Islet precursor cell (in vitro differentiated cells): ENCODE data around the gene ZNF462.
"Not testable (repeated sequence)": the region's sequence is repeated elsewhere in the genome, so short reads cannot be mapped to it uniquely, and the experiment has no call there.

ENCODE experiments used
- DNase-seq: peaks from one replicate; pipeline ENCODE4 v3.0.0-alpha.2; 2018

The ZNF462 gene, protein sequence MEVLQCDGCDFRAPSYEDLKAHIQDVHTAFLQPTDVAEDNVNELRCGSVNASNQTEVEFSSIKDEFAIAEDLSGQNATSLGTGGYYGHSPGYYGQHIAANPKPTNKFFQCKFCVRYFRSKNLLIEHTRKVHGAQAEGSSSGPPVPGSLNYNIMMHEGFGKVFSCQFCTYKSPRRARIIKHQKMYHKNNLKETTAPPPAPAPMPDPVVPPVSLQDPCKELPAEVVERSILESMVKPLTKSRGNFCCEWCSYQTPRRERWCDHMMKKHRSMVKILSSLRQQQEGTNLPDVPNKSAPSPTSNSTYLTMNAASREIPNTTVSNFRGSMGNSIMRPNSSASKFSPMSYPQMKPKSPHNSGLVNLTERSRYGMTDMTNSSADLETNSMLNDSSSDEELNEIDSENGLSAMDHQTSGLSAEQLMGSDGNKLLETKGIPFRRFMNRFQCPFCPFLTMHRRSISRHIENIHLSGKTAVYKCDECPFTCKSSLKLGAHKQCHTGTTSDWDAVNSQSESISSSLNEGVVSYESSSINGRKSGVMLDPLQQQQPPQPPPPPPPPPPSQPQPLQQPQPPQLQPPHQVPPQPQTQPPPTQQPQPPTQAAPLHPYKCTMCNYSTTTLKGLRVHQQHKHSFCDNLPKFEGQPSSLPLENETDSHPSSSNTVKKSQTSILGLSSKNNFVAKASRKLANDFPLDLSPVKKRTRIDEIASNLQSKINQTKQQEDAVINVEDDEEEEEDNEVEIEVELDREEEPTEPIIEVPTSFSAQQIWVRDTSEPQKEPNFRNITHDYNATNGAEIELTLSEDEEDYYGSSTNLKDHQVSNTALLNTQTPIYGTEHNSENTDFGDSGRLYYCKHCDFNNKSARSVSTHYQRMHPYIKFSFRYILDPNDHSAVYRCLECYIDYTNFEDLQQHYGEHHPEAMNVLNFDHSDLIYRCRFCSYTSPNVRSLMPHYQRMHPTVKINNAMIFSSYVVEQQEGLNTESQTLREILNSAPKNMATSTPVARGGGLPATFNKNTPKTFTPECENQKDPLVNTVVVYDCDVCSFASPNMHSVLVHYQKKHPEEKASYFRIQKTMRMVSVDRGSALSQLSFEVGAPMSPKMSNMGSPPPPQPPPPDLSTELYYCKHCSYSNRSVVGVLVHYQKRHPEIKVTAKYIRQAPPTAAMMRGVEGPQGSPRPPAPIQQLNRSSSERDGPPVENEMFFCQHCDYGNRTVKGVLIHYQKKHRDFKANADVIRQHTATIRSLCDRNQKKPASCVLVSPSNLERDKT (N-terminal part only)

DNA sequence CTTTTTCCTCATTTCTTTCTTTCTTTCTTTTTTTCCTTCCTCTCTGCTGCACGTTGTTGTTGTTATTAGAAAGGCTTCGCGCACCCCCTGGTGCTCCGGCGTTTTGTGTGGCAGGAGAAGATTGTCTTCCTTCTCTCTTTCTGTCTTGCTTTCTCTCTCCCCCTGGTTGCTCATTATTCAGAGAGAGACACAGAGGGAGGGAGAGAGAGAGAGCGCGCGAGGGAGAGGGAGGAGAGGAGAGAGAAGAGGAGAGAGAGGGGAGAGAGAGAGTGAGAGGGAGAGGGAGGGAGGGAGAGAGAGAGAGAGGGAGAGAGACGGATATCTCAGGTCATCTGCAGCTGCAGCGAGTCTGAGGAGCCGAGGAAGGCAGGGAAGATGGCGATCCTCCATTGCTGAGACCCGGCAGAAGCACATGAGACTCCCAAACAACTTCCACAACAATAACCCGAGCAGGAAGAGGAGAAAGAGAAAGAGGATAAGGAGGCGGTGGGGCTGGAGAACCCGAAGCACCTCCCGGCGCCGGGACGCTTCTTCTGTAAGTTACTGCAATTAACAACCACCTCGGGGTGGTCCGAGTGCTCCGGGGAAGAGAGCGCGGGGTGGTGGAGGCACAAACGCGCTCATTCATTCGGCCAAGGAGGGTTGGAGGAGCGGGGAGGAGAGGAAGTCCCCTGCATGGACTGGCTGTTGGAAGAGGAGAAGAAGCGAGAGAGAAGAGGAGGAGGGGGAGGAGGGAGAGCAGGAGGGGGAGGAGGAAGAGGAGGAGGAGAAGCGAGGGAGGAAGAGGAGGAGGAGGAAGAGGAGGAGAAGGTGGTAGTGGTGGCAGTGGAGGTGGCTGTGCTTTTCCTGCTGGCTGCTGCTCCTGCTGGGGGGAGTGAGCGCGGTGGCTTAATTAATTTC lies at the start of gene ZNF462:
TSS of gene ZNF462 (plus strand) at position 346 of the 900 bp plus-strand sequence. CDS start 60,218 bp downstream, outside the sequence.
- DNase-seq, result peak; percentile 78

DNA sequence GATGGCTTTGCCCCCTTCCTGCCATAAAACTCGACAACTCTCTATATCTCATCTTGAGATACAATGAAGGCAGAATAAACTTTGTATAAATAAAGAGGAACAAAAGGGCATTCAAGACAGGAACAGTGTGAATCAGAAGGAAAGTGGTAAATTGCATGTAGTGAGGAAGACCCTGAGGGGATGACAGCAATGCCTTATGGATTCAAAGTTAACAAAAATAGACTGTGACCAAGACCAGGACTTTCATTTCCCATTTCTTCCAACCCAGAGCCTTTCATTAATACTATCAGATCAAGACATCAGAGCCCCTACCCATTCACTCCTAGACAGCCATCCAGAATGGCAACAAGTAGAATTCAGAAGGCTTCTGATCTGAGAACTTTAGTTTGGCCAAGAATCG lies 46.4 kb upstream of the ZNF462 start:
- no peak for DNase-seq

DNA sequence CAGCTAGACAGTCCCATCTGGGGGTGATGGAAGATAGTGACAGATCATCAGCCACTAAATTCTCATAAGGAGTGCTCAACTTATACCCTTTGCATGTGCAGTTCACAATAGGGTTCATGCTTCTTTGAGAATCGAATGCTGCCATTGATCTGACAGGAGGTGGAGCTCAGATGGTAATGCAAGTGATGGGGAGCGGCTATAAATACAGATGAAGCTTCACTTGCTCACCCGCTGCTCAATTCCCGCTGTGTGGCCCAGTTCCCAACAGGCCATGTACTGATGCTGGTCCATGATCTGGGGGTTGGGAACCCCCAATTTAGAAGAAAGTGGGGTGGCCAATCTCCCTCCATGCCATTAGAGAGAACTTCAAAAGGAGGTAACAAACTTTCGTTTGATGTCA lies 44.9 kb upstream of the ZNF462 start:
- no peak for DNase-seq

DNA sequence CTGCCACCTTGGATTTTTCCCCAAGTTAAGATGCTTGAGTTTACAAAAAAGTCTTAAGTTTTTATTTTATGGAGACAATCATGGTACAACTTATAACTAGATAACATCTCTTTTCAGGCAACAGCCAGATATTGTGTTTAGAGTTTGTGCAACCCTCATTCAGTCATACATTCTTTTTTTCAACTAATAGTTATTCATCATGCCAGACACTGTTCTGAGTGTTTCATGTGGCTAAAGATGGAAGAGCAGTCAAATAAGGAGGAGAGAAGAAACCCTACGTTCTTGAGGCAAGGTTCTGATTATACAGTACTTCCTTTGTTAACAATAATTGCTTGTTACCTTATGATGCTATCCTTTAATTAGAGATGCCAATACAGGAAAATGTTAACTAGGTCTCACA lies 42.1 kb upstream of the ZNF462 start:
- DNase-seq, result no peak

DNA sequence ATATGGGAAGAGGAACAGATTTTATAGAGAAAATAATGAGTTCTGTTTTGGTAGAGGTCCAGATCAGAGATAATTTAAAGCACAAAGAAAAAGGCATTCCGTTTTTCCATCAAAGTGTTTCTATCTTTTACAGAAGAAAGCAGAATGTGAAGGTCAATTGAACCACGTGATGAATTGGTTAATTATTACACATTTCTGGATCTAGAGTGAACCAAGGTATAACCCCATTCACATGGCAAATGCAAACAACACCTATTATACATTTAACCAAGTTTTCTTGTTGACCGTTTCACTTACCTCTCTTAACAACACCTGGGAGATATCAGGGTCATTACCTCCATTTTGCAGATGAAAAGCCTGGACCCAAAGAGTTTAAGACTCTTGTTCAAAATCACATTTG lies 34.9 kb upstream of the ZNF462 start:
- no peak for DNase-seq

DNA sequence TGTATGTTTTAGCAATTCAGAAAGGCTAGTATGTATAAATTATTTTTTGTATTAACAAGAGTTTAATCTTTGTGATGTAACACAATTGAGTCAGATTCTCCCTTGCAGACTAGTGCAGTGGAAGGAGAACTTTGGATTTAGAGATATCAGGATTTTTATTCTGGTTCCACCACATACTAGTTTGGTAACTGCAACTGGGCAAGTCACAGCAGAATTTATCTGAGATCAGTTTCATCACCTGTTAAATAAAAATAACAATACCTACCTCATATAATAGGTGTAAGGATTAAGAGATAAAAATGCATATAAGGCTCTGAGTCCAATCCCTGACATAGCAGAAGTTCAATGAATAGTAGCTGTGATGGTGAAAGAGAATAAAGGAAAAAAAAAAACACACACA lies 34.0 kb upstream of the ZNF462 start:
- no peak for DNase-seq

DNA sequence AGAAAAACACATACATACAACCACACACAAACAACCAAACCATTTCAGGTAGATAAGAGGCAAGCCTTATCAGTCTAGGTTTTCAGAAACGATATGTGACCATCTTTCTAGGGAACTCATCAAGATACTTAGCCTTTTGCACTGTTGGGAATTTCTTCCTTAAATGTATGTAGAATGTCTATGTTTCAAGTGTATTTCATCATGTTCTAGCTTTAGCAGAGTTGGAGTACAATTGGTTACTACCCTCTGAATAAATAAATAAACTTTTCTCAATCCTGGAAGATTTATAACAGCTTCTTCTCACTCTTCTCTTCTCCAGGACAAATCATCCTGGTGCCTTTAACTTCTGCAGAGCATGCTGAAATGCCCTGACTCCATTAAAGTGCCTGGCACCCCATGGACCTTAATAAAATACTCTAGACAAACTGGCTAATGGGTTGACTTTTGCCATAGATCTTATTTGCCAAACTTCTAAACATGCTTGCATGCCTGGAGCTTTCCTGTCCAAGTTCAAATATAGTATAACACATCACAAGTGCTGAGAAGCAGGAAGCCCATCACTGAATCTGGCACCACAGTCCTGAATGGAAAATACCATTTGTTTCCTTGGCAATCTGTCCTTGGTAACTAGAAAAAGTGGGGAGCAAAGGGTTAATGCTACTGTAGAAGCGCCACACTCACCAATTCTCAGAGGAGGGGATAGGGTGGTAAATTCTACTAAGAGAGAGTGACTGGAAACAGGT lies 33.1 kb upstream of the ZNF462 start:
- DNase-seq, result no peak

DNA sequence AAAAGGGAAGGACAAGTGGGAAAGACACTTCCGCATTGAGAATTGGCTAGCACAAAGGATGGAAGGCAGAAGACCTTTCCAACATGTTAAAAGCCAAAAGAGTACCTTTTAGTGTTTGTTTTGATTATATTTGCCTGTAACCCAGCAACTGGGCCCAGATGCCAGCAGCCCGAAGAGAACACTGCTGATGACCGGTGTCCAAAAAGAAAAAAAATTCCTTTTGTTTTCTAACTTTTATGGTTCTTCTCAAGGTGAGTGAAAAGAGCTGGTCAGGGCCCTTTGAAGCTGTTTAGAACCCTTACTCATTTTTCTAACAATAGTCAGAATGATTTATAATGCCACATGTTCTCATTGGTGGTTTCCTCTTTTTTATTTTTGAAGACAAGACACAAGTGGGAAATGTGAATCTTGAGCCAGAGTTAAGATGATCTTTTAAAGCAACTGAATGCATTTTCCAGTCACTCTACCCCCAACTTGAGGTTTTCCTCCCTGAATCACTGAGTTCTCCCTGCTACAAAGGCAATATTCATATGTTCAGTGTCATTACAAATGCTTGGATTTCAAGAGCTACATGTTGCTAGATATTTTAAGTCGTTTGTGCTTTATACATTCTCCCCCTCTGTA lies 32.3 kb upstream of the ZNF462 start:
- no peak for DNase-seq

DNA sequence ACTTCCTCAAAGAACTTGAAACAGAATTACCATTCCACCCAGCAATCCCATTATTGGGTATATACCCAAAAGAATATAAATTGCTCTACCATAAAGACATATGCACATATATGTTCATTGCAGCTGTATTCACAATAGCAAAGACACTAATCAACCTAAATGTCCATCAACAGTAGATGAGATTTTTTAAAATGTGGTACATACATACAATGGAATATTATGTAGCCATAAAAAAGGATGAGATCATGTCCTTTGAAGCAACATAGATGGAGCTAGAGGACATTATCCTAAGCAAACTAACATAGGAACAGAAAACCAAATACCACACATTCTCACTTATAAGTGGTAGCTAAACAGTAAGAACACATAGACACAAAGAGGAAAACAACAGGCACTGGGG lies 28.1 kb upstream of the ZNF462 start:
- DNase-seq, result no peak

DNA sequence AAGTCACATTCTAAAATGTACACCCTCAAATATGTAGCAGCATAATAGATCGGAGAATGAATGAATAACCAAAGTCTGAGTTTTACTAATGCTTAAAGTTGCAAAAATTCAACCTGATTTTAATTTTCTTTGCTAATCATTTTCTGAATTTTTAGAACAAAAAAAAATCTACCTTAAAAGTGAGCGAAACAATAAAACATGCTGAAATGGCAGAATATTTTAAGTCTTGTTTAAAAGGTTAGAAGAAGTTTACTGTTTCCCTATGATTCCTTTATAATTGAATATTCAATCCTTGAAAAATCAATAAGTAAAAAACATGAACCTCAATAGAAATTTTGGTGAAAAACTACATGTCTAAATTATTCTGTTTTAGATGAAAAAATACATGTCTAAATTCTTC lies 27.1 kb upstream of the ZNF462 start:
- DNase-seq, result no peak

DNA sequence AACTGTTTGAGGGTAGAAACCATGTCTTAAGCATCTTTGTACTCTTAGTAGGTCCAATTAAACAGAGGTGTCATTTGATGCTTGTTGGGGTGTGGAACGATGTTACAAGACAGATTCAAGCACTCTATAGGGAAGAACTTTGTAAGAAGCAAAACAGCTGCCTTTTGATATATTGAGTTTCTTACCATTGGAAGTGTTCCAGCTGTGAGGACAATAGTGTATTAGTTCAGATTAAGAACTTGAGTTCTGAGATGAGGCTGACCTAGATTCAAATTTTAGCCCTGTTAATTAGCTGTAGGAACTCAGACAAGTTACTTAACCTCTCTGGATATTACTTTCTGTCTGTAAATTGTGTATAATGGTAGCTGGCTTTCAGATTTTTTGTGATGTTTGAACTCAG lies 19.6 kb upstream of the ZNF462 start:
- DNase-seq, result no peak

DNA sequence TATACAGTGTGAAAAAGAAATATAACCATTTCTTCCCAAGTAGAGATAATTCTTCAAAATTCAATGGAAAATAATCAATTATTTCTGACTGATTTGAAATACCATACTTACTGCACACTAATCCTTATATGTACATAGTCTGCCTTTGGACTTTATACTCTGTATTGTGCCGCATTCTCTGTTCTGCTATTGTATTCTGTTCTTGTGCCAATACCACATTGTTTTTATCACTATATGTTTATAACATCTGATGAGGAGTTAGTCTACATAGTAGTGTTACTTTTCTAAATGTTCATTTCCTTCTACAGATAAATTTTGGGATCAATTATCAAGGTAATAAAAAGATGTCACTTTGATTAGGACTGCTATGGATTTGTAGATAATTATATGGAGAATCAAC lies 16.7 kb upstream of the ZNF462 start:
- DNase-seq, result no peak

DNA sequence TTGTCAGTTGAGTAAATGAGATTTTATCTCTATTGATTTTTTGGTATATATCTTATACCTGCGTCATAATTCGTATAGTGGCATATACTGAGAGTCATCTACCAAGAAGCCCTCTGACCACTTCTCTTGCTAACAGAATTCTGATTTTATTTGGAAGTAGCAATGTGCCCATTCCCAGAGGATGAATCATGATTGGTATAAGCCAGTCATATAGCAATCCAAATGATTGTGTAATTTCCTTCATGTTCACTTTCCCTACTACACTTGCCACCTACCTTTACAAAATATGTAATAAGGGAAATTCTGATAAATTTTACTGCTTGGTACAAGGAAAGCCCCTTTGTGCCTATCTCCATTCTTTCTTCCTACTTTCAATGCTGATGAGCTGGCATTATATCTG lies 16.1 kb upstream of the ZNF462 start:
- no peak for DNase-seq

DNA sequence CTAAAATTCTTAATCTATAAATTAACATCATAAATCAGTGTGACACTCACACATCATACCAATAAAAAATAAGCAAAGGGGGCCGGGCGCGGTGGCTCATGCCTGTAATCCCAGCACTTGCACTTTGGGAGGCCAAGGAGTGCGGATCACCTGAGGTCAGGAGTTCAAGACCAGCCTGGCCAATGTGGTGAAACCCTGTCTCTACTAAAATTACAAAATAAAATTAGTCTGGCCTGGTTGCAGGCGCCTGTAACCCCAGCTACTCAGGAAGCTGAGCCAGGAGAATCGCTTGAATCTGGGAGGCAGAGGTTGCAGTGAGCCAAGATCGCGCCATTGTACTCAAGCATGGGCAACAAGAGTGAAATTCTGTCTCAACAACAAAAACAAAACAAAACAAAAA lies 11.3 kb upstream of the ZNF462 start:
- DNase-seq, result not testable (repeated sequence)

DNA sequence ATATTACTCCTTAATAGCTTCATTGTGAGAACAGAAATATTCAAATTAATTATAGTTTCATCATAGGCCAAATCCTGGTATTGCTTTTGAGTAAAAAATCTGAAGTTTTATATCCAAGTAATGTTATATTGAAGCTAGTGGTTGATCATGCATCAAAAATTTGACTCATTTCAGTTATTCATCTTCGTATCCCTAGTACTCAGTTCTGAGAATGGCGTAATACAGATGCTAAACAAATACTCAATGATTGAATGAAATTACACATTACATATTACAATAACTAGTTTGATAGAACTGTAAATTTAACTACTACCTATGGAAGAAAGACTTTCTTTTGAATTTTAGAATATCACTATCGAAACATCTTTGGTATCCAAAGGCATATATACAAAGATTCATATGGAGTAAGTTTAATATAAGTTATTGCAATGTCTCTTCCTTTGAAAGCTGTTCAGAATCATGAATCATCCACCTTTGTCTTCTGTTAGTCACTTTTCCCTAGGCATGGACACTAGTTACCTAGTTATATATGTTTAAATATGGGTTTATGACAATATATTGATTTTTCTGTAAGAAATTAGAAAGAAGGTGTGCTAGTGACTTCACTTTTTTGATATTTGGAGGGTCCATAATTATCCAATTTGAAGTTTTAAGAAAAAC lies 5.0 kb upstream of the ZNF462 start:
- no peak for DNase-seq

DNA sequence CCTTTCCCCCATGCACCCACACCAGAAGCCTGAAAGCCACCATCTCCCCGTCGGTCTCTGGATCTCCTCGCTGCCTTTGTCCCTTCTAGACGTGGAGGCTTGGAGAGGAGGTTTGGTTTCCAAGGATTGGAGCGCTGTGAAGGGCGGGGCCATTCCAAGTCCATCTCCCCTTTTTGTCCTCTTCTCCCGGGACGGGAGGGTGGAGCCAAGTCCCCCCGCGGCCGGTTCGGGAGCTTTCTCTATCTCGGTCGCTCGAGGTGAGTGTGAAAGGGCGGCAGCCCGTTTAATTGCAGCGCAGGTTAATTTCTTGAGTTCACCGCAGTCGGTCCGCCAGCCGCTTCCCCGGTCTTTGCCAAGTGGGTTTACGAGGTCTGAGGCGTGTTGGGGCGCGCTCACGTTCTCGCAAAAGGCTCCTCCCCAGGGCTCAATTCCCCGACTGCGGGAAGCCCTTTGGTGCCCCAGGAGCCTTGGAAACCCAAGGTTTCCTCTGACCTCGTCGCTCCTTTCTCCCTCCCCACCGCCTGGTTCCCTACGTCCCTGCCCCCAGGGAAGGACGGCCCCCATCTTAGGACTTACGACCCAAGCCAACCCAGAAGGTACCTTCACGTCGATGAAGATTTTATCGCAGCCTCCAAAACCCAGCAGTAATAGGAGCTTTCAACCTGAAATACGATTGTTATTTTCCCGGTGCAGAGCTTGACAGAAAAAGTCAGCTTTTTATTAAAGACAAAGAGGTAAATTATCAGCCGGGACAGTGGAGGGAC lies 2.8 kb upstream of the ZNF462 start:
- DNase-seq, result peak; percentile 96

DNA sequence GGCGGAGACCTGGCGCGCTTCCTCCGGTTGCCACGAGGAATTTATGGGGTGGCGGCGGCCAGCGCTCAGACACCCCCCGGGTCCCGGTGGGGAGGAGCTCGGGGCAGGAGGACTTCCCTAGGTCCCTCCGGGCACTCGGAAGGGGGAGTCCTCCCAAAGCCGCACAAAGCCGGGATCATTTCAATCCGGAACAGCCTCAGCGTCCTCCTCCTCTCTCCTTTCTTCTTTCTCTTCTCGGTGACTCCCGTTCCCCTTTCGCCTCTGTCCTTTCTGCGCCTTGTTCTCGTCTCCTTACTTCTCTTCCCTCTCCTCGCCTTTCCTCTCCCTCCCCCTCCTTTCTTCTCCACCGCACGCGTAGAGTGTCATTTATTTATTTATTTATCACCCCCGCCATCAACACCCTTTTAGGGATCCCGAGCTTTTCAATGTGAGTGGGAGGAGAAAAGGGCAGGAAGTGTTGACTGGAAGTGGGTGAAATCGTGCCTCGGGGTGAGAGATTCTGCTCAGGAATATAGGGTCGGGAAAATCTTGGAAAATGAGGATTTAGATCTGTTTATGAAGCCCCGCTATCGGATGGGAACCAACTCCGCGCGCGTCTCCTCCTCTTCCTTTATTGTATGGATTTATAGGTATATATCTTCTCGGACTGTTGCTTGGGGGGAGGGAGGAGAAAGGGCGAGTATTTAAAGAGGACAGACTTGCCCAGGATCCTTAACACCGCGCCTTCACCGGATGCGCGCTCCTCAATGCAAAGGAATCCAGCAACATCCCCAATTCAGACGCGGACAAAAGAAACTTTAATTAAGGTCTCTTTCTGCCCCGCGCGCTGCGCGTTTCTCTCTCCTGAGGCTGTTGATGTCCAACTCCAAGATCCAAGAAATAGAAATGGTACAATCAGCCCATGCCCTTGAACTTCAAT lies 2.0 kb upstream of the ZNF462 start:
- DNase-seq, result peak; percentile 76

DNA sequence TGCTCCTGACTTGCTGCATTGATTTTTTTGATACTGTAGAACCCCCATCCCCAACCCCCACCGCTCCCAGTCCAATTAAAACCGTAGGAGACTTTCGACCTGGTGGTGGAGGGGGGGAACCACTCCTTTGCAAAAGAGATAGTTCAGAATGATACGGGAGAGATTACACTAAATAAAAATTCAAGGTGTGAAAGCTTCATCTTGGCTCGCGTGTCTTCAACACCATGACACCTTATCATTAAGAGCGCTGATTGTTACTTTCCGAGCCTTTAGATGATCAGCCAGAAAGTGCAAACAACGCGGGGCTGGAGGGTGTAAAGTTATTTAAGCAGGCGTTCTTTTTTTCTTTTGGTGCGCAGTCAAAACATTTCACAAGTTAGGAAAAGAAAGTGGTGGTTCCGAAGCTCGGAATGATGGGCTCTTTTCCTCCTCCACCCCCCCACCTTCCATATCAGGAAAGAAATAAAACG lies 1.3 kb upstream of the ZNF462 start:
- no peak for DNase-seq
